ENCODE results near the gene RPL37. TPM values are rescaled to one million over a fixed set of nuclear protein-coding genes. Genes with fewer than 3 reads are reported as not detected.
"Not testable (repeated sequence)": the region's sequence is repeated elsewhere in the genome, so short reads cannot be mapped to it uniquely, and the experiment has no call there.

Gene RPL37
- total RNA-seq, 4 donors from 2014 or later = 42.4 to 155 (median 92.9) TPM

DNA sequence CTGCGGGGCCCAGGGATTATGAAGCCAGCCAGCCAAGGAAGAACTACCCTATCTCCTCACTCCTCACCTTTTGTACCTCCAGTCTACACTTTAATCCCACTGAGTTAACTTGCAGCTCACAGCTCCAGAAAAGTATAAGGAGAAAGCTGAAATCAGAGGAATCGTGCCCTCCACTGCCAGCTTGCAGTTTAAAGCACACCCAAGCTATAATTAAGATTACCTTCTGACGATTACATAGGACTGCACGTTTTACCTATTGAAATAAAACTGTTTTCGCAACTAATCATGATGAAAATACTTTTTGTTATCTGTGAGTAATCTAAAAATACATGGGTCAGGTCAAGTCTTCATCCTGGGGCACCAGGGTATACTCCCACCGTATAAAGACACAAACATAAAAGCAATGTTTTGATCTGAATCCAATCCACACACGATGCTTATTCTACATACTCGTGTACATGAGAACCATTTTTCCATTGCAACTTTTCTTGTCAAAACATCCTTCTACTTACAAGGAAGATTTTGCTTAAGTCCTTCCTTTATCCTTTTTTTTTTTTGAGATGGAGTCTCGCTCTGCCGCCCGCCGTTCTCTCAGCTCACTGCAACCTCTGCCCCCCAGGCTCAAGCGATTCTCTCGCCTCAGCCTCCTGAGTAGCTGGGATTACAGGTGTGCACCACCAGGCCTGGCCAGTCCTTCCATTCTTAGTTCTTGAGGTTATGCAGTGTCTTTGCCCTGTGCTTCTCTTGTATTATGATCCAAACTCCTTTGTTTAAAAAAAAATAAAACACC lies 7.6 kb downstream of the RPL37 start:
- TF ChIP-seq, protein P1, sequence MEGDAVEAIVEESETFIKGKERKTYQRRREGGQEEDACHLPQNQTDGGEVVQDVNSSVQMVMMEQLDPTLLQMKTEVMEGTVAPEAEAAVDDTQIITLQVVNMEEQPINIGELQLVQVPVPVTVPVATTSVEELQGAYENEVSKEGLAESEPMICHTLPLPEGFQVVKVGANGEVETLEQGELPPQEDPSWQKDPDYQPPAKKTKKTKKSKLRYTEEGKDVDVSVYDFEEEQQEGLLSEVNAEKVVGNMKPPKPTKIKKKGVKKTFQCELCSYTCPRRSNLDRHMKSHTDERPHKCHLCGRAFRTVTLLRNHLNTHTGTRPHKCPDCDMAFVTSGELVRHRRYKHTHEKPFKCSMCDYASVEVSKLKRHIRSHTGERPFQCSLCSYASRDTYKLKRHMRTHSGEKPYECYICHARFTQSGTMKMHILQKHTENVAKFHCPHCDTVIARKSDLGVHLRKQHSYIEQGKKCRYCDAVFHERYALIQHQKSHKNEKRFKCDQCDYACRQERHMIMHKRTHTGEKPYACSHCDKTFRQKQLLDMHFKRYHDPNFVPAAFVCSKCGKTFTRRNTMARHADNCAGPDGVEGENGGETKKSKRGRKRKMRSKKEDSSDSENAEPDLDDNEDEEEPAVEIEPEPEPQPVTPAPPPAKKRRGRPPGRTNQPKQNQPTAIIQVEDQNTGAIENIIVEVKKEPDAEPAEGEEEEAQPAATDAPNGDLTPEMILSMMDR (IDR thresholded peaks at IDR 0.05 in 4 of 5, conservative IDR thresholded peaks at IDR 0.05 in 1 of 5) = no peak
- no peak for TF ChIP-seq POLR2A (IDR thresholded peaks at IDR 0.05)
- H3K27ac ChIP-seq = no peak overlapping the region
- peaks cover 10 to 64% of the 10 kb centered on the region in 2 donors for H3K36me3 ChIP-seq
- H3K4me3 ChIP-seq = no peak overlapping the region
- no peaks in the 10 kb centered on the region for H3K27me3 ChIP-seq
- no peaks in the 10 kb centered on the region for H3K9me3 ChIP-seq
- intact Hi-C loops (cut with DNase I; ENCODE audit: low total_unique reads) (no loop called here), in situ Hi-C loops (cut with MboI; ENCODE audit: low sequenced_read_pairs in 4 of 4) (no loop called here)
- DNase-seq (no peak), ATAC-seq (no peak)
- H3K4me1 ChIP-seq = no peaks in the 10 kb centered on the region

DNA sequence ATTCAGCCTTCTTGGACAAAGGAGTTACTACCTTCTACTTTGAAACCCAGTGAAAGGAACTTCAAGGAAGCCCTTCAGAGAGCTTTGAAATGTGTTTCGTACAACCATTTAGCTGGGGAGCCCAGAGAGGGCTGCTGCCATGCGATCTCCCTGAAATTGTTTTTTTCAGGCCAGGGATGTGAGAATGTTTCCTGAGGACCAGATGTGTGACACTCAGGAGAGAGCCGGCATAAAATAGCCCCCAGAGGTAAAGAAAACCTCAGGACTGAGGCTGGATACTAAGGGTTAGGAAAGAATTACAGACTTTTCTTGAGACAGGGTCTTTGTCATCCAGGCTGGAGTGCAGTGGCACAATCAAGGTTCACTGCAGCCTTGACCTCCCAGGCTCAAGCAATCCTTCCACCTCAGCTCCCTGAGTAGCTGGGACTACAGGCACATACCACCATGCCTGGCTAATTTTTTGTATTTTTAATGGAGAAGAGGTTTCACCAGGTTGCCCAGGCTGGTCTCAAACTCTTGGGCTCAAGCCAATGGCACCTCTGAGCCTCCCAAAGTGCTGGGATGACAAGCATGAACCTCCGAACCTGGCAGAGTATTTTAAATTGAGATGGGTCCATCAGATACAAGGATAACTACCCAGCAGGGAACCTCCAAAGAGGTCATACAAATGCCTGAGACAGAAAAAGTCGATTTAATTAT lies 8.4 kb downstream of the RPL37 start:
- H3K9me3 ChIP-seq = no peaks in the 10 kb centered on the region
- no peak for DNase-seq
- no peak overlapping the region for H3K27ac ChIP-seq
- peaks cover 7 to 56% of the 10 kb centered on the region in 2 donors for H3K36me3 ChIP-seq
- intact Hi-C loops (cut with DNase I; ENCODE audit: low total_unique reads) = no loop called here
- in situ Hi-C loops (cut with MboI; ENCODE audit: low sequenced_read_pairs in 4 of 4) = no loop called here
- no peaks in the 10 kb centered on the region for H3K27me3 ChIP-seq
- TF ChIP-seq, protein P1 (IDR thresholded peaks at IDR 0.05 in 4 of 5, conservative IDR thresholded peaks at IDR 0.05 in 1 of 5) = no peak
- TF ChIP-seq POLR2A (IDR thresholded peaks at IDR 0.05) = no peak
- H3K4me1 ChIP-seq = no peaks in the 10 kb centered on the region
- H3K4me3 ChIP-seq = no peak overlapping the region
- no peak for ATAC-seq

DNA sequence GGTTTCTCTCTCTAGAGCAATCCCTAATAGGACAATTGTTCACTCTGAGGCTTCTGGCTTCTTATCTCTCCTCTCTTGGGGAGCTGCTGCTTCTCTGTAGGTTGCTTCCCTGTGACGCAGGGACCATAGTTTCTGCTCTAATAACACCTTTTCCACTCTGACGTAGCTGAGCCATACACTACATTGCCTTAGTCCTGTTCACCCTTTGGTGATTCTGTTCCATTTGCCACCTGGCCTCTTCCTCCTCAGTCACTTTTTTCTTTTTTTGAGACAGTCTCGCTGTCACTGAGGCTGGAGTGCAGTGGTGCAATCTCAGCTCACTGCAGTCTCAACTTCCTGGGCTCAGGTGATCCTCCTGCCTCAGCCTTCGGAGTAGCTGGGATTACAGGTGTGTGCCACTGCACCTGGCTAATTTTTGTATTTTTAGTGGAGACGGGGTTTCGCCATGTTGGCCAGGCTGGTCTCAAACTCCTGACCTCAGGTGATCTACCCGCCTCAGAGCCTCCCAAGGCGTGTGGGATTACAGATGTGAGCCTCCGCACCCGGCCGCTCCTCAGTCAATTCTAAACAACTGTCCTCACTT lies 9.5 kb downstream of the RPL37 start:
- ATAC-seq = not testable (repeated sequence)

DNA sequence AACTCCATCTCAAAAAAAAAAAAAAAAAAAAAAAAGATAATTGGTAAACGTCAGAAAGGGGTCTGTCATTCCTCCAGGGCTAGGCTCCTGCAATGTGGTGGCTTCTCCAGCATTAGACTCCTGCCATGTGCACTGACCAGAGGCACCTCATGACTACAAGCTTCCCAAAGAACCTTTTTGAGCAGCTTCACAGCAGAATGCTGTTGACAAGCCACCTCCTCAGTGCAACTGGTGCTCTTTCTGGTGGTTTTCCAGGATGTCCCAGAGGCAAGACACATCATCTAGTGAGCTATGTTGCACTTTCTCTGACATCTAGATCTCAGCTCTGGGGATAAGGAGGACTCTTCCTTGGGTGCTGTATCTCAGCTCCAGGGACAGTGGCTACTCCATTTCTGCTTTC lies 11.6 kb downstream of the RPL37 start:
- DNase-seq (no peak), ATAC-seq (no peak)
- Histone ChIP-seq H3K36me3 (peaks cover 4 to 25% of the 10 kb centered on the region in 2 donors), H3K9me3 (no peaks in the 10 kb centered on the region), H3K27me3 (no peaks in the 10 kb centered on the region), H3K27ac (no peak overlapping the region), H3K4me1 (no peaks in the 10 kb centered on the region), H3K4me3 (no peak overlapping the region)
- intact Hi-C loops (cut with DNase I; ENCODE audit: low total_unique reads) = no loop called here
- in situ Hi-C loops (cut with MboI; ENCODE audit: low sequenced_read_pairs in 4 of 4) = no loop called here
- TF ChIP-seq POLR2A (IDR thresholded peaks at IDR 0.05) = no peak
- TF ChIP-seq, protein P1 (IDR thresholded peaks at IDR 0.05 in 4 of 5, conservative IDR thresholded peaks at IDR 0.05 in 1 of 5) = no peak

More for the DNA sequence above, 9.5 kb downstream of the RPL37 start:
- H3K9me3 ChIP-seq; H3K27ac ChIP-seq; intact Hi-C loops (cut with DNase I; ENCODE audit: low total_unique reads); H3K4me1 ChIP-seq; H3K27me3 ChIP-seq; H3K4me3 ChIP-seq; in situ Hi-C loops (cut with MboI; ENCODE audit: low sequenced_read_pairs in 4 of 4); DNase-seq: not testable (repeated sequence)
- H3K36me3 ChIP-seq = peaks cover 4 to 45% of the 10 kb centered on the region in 2 donors

DNA sequence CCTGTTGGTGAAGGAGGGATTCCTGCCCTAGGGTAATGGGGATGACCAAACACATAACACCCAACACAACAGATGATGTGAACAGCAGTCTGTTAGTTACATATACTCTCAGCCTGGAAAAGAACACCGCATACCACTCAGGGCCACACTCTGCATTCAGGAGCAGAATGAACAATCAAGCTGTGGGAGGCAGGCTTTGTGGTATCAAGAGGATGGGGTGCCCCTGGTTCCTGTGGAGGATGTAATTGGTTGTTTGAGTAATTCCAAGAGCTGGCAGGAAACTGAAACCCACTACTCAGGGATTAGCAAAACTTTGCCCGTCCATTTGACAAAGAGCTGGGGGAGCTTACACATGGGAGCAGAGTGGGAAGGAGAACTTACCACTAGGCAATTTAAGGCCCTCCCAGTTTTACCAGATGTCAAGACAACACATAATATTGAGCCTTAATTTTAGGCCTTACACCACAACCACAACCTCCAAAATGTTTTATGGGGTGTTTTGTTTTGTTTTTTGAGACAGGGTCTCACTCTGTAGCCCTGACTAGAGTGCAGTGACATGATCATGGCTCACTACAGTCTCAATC lies 21.2 kb downstream of the RPL37 start:
- no peak for ATAC-seq
- Histone ChIP-seq H3K36me3 (no peaks in the 10 kb centered on the region), H3K27me3 (no peaks in the 10 kb centered on the region), H3K4me3 (no peak overlapping the region), H3K4me1 (no peaks in the 10 kb centered on the region), H3K9me3 (no peaks in the 10 kb centered on the region), H3K27ac (no peak overlapping the region)
- DNase-seq = no peak
- in situ Hi-C loops (cut with MboI; ENCODE audit: low sequenced_read_pairs in 4 of 4) = no loop called here
- TF ChIP-seq, protein P1 (IDR thresholded peaks at IDR 0.05 in 4 of 5, conservative IDR thresholded peaks at IDR 0.05 in 1 of 5) = no peak
- TF ChIP-seq POLR2A (IDR thresholded peaks at IDR 0.05) = no peak
- intact Hi-C loops (cut with DNase I; ENCODE audit: low total_unique reads) = no loop called here

Measured in gastrocnemius medialis (tissue), 4 donors.